GM19455 (cell line): ENCODE measurements around the gene SEMA5B.

ENCODE experiments used
- ATAC-seq: cut with Tn5 transposase; IDR thresholded peaks from one replicate; pipeline ENCODE4 v1.9.1; 2021; ENCODE audit not compliant: unreplicated experiment

SEMA5B gene

GRCh38 chr3:122974764-122975162 is 52.8 kb downstream of the SEMA5B start:
- no peak for ATAC-seq

- ATAC-seq = no peak
These were observed 53.5 kb downstream of the SEMA5B start for GRCh38 chr3:122973893-122974615.

GRCh38 chr3:122972141-122972540 is 55.4 kb downstream of the SEMA5B start:
- no peak for ATAC-seq

GRCh38 chr3:122969585-122970469 is 57.7 kb downstream of the SEMA5B start:
- ATAC-seq = no peak

- no peak for ATAC-seq
These were observed 59.8 kb downstream of the SEMA5B start for GRCh38 chr3:122967765-122968164.

DNA sequence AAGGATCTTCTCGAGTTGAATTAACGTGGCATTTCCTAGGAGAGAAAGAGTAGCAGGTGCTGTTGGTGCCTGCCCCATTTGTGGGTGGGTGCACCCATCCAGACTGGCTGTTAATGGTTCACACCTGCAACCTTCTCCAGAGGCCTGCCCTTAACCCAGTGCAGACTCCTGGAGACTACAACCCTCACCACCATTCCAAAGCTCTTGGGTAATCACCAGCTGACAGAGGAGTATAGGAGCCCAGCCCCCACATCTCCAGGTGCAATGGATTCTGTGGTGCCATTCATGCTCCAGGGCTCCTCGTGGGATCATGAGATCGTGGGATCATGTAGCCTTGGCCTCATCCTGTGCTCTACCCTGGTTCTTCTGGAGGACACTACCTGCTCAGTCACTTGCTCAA is 60.2 kb downstream of the SEMA5B start:
- ATAC-seq = no peak

GRCh38 chr3:122966045-122966444 is 61.5 kb downstream of the SEMA5B start:
- ATAC-seq = no peak

- no peak for ATAC-seq
These were observed 62.8 kb downstream of the SEMA5B start for GRCh38 chr3:122964811-122965210.

GRCh38 chr3:122962149-122962548 is 65.4 kb downstream of the SEMA5B start:
- no peak for ATAC-seq

- ATAC-seq = no peak
These were observed 66.4 kb downstream of the SEMA5B start for GRCh38 chr3:122961146-122961545.

GRCh38 chr3:122960652-122961051 is 66.9 kb downstream of the SEMA5B start:
- ATAC-seq = no peak

GRCh38 chr3:122959339-122959738 is 68.2 kb downstream of the SEMA5B start:
- no peak for ATAC-seq

GRCh38 chr3:122957707-122958689 is 69.6 kb downstream of the SEMA5B start:
- ATAC-seq = no peak

GRCh38 chr3:122956693-122957455 is 70.7 kb downstream of the SEMA5B start:
- ATAC-seq = no peak

DNA sequence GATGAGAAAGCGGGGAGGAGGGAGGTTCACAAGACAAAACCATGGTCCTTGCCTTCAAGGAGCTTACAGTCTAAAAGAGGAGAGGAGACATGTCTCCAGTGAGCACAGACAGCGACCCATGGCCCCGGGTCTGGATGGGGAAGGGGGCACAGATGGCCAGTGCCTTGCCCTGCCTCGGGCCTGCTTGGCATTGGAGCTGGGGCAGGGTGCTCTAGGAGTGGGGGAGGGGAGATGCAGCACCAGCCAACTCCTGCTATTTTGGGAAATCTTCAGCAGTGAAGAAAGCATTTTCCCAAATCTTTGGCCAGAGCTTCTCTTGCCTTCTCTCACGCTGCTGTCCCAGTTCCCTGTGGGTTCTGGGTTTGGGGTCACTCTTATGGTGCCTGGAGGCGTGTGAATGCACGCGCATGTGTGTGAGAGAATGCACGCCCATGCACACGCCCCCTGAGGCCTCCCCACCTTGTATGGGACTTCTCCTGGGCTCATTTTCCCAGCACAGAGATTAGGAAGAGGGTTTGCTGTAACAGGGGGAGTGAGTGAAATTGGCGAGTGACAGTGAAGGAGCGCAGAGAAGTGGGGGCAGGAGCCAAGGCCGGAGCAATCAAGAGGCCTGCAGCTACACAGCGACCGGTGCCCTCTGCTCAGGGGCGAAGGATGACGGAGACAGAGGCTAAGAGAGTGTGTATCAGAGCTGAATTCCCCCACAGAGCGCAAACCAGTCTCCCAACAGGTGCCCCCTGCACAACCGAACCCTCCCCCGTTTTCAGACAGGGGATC is 71.5 kb downstream of the SEMA5B start:
- no peak for ATAC-seq

DNA sequence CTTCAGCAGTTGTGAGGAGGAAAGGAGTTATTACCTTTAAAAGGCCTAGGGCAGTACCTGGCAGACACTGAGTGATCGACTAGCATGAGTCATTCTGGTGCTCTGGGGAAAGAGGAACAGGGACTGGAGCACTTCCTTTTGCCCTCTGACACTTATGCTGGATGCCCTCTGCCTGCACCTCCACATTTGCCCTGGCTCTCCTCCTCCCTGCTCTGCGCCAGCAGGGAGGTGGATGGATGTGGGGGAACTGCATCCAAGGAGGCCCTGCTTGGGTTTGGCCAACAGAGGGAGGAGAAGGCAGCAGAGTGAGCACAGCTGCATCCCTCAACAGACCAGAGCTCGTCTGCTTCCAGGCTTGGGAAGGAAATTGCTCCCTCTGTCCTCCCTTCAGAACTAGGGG is 75.0 kb downstream of the SEMA5B start:
- no peak for ATAC-seq

- no peak for ATAC-seq
These were observed 79.2 kb downstream of the SEMA5B start for GRCh38 chr3:122948408-122948807.

- ATAC-seq = no peak
These were observed 79.8 kb downstream of the SEMA5B start for GRCh38 chr3:122947738-122948137.

- ATAC-seq = no peak
These were observed 80.4 kb downstream of the SEMA5B start for GRCh38 chr3:122947196-122947595.

- no peak for ATAC-seq
These were observed 81.4 kb downstream of the SEMA5B start for GRCh38 chr3:122946185-122946584.
